WTC11 (cell line): Measurements from ENCODE around the gene NKD1.

ENCODE experiments used
- FOXJ3 ChIP-seq: sonication (generic); formaldehyde crosslinking; IDR thresholded peaks from 2 replicates; pipeline ENCODE4 v1.9.0; 2021; ENCODE audit warnings: missing genetic modification reagents, mild to moderate bottlenecking, borderline replicate concordance
- RELA ChIP-seq: sonication (generic); formaldehyde crosslinking; IDR thresholded peaks from 2 replicates; pipeline ENCODE4 v1.8.1; 2022; ENCODE audit warnings: missing genetic modification reagents, mild to moderate bottlenecking, borderline replicate concordance
- SMAD4 ChIP-seq: sonication (generic); formaldehyde crosslinking; IDR thresholded peaks from 2 replicates; pipeline ENCODE4 v1.8.0; 2022; ENCODE audit warnings: mild to moderate bottlenecking, missing genetic modification reagents
- TF ChIP-seq, protein P1 (sequence below): sonication (generic); formaldehyde crosslinking; IDR thresholded peaks from 2 replicates; pipeline ENCODE4 v1.8.1; 2023; ENCODE audit warnings: mild to moderate bottlenecking, moderate library complexity, missing genetic modification reagents
- TF ChIP-seq, protein P2 (sequence below): sonication (generic); formaldehyde crosslinking; IDR thresholded peaks from 2 replicates; pipeline ENCODE4 v1.8.1; 2023; ENCODE audit warnings: mild to moderate bottlenecking, missing genetic modification reagents, moderate library complexity
- TF ChIP-seq, protein P3 (sequence below): fragments of 200-600 bp; IDR thresholded peaks from 2 replicates; pipeline ENCODE4 v1.8.0; 2022; ENCODE audit warnings: antibody characterized with exemption
- TF ChIP-seq, protein P4 (sequence below): sonication (generic); formaldehyde crosslinking; IDR thresholded peaks from 2 replicates; pipeline ENCODE4 v1.8.1; 2023; ENCODE audit warnings: mild to moderate bottlenecking, missing genetic modification reagents, moderate library complexity
- TF ChIP-seq, protein P5 (sequence below): sonication (generic); formaldehyde crosslinking; conservative IDR thresholded peaks from 2 replicates; pipeline ENCODE4 v1.8.1; 2023; ENCODE audit warnings: mild to moderate bottlenecking, low read depth, missing genetic modification reagents, moderate library complexity
- TF ChIP-seq, protein P6 (sequence below): sonication (generic); formaldehyde crosslinking; IDR thresholded peaks from 2 replicates; pipeline ENCODE4 v1.8.0; 2022; ENCODE audit warnings: mild to moderate bottlenecking, missing genetic modification reagents
- TF ChIP-seq, protein P7 (sequence below): sonication (generic); formaldehyde crosslinking; IDR thresholded peaks from 2 replicates; pipeline ENCODE4 v1.8.0; 2022; ENCODE audit warnings: mild to moderate bottlenecking, missing genetic modification reagents

DNA sequence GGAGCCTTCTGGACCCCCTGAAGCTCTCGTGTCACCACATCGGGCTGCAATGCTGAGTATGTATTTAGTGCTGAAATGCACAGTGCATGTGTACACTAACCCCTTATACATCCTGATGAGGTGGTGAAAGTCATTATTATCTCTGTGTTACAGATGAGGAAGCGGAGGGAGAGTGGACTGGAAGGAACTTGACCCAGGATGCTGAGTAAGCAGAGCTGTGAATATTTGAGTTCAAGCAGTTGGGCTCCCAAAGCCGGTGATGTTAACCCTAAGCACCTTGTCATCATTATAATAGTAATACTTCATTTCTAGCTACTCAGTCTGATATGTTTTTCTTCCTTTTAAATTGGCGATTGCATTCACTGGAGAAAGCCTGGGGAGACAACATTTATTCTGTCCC lies 25.9 kb upstream of the NKD1 start:
- TF ChIP-seq, protein P1, sequence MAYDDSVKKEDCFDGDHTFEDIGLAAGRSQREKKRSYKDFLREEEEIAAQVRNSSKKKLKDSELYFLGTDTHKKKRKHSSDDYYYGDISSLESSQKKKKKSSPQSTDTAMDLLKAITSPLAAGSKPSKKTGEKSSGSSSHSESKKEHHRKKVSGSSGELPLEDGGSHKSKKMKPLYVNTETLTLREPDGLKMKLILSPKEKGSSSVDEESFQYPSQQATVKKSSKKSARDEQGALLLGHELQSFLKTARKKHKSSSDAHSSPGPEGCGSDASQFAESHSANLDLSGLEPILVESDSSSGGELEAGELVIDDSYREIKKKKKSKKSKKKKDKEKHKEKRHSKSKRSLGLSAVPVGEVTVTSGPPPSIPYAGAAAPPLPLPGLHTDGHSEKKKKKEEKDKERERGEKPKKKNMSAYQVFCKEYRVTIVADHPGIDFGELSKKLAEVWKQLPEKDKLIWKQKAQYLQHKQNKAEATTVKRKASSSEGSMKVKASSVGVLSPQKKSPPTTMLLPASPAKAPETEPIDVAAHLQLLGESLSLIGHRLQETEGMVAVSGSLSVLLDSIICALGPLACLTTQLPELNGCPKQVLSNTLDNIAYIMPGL (CRISPR knock-in tag), result no peak
- TF ChIP-seq, protein P2, sequence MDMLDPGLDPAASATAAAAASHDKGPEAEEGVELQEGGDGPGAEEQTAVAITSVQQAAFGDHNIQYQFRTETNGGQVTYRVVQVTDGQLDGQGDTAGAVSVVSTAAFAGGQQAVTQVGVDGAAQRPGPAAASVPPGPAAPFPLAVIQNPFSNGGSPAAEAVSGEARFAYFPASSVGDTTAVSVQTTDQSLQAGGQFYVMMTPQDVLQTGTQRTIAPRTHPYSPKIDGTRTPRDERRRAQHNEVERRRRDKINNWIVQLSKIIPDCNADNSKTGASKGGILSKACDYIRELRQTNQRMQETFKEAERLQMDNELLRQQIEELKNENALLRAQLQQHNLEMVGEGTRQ (CRISPR knock-in tag), result no peak
- TF ChIP-seq, protein P3, sequence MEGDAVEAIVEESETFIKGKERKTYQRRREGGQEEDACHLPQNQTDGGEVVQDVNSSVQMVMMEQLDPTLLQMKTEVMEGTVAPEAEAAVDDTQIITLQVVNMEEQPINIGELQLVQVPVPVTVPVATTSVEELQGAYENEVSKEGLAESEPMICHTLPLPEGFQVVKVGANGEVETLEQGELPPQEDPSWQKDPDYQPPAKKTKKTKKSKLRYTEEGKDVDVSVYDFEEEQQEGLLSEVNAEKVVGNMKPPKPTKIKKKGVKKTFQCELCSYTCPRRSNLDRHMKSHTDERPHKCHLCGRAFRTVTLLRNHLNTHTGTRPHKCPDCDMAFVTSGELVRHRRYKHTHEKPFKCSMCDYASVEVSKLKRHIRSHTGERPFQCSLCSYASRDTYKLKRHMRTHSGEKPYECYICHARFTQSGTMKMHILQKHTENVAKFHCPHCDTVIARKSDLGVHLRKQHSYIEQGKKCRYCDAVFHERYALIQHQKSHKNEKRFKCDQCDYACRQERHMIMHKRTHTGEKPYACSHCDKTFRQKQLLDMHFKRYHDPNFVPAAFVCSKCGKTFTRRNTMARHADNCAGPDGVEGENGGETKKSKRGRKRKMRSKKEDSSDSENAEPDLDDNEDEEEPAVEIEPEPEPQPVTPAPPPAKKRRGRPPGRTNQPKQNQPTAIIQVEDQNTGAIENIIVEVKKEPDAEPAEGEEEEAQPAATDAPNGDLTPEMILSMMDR, result no peak
- TF ChIP-seq SMAD4 (CRISPR knock-in tag) (no peak), FOXJ3 (no peak), RELA (no peak)
- TF ChIP-seq, protein P4, sequence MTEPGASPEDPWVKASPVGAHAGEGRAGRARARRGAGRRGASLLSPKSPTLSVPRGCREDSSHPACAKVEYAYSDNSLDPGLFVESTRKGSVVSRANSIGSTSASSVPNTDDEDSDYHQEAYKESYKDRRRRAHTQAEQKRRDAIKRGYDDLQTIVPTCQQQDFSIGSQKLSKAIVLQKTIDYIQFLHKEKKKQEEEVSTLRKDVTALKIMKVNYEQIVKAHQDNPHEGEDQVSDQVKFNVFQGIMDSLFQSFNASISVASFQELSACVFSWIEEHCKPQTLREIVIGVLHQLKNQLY, result no peak
- TF ChIP-seq, protein P5, sequence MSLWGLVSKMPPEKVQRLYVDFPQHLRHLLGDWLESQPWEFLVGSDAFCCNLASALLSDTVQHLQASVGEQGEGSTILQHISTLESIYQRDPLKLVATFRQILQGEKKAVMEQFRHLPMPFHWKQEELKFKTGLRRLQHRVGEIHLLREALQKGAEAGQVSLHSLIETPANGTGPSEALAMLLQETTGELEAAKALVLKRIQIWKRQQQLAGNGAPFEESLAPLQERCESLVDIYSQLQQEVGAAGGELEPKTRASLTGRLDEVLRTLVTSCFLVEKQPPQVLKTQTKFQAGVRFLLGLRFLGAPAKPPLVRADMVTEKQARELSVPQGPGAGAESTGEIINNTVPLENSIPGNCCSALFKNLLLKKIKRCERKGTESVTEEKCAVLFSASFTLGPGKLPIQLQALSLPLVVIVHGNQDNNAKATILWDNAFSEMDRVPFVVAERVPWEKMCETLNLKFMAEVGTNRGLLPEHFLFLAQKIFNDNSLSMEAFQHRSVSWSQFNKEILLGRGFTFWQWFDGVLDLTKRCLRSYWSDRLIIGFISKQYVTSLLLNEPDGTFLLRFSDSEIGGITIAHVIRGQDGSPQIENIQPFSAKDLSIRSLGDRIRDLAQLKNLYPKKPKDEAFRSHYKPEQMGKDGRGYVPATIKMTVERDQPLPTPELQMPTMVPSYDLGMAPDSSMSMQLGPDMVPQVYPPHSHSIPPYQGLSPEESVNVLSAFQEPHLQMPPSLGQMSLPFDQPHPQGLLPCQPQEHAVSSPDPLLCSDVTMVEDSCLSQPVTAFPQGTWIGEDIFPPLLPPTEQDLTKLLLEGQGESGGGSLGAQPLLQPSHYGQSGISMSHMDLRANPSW (CRISPR knock-in tag), result no peak
- TF ChIP-seq, protein P6, sequence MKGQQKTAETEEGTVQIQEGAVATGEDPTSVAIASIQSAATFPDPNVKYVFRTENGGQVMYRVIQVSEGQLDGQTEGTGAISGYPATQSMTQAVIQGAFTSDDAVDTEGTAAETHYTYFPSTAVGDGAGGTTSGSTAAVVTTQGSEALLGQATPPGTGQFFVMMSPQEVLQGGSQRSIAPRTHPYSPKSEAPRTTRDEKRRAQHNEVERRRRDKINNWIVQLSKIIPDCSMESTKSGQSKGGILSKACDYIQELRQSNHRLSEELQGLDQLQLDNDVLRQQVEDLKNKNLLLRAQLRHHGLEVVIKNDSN, result no peak
- TF ChIP-seq, protein P7, sequence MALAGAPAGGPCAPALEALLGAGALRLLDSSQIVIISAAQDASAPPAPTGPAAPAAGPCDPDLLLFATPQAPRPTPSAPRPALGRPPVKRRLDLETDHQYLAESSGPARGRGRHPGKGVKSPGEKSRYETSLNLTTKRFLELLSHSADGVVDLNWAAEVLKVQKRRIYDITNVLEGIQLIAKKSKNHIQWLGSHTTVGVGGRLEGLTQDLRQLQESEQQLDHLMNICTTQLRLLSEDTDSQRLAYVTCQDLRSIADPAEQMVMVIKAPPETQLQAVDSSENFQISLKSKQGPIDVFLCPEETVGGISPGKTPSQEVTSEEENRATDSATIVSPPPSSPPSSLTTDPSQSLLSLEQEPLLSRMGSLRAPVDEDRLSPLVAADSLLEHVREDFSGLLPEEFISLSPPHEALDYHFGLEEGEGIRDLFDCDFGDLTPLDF, result no peak
